Measurements from ENCODE around the gene ENSA. TPM values are rescaled to one million over a fixed set of nuclear protein-coding genes. Genes with fewer than 3 reads are reported as not detected.
A peak's percentile ranks its signal among the peaks of the same experiment; 100 is the strongest.
"Not testable (repeated sequence)": the region's sequence is repeated elsewhere in the genome, so short reads cannot be mapped to it uniquely, and the experiment has no call there.

ENSA gene
- total and polyA plus RNA-seq, 3 donors from 2014 or later = 76.5 to 104 (median 84.5) TPM

- intact Hi-C loops (cut with DNase I; ENCODE audit: low total_unique reads) = no loop called here
- no peak overlapping the region for H3K4me3 ChIP-seq
- H3K27ac ChIP-seq = no peak overlapping the region
- H3K36me3 ChIP-seq (ENCODE audit: low read depth, missing control alignments) = no peaks in the 10 kb centered on the region
- H3K27me3 ChIP-seq = no peaks in the 10 kb centered on the region
- DNase-seq = no peak
- TF ChIP-seq CTCF (IDR thresholded peaks at IDR 0.05) (no peak), POLR2A (IDR thresholded peaks at IDR 0.05) (no peak)
- no peaks in the 10 kb centered on the region for H3K9me3 ChIP-seq
- no peaks in the 10 kb centered on the region for H3K4me1 ChIP-seq
- 82 to 83% methylated on average over 3 of the region's 3 CpGs for WGBS, 2 donors
Observed at GRCh38 chr1:150596976-150597375, 32.4 kb downstream of the ENSA start.

- no peak overlapping the region for H3K4me3 ChIP-seq
- no peaks in the 10 kb centered on the region for H3K36me3 ChIP-seq (ENCODE audit: low read depth, missing control alignments)
- H3K27ac ChIP-seq = no peak overlapping the region
- WGBS, 2 donors = 82 to 93% methylated on average over 7 of the region's 7 CpGs
- no peaks in the 10 kb centered on the region for H3K9me3 ChIP-seq
- intact Hi-C loops (cut with DNase I; ENCODE audit: low total_unique reads) = no loop called here
- no peaks in the 10 kb centered on the region for H3K4me1 ChIP-seq
- no peak for DNase-seq
- no peak for TF ChIP-seq CTCF (IDR thresholded peaks at IDR 0.05)
- no peaks in the 10 kb centered on the region for H3K27me3 ChIP-seq
Observed at GRCh38 chr1:150596095-150596892, 33.1 kb downstream of the ENSA start.

- no peak overlapping the region for H3K4me3 ChIP-seq
- no peaks in the 10 kb centered on the region for H3K27me3 ChIP-seq
- H3K36me3 ChIP-seq (ENCODE audit: low read depth, missing control alignments) = no peaks in the 10 kb centered on the region
- TF ChIP-seq POLR2A (IDR thresholded peaks at IDR 0.05) = no peak
- TF ChIP-seq CTCF (IDR thresholded peaks at IDR 0.05) = no peak
- no peak for DNase-seq
- H3K9me3 ChIP-seq = no peaks in the 10 kb centered on the region
- H3K27ac ChIP-seq = peak overlapping the region in 1 of 2 donors; percentile 55
- WGBS, 2 donors = 73 to 93% methylated on average over 2 of the region's 2 CpGs
- intact Hi-C loops (cut with DNase I; ENCODE audit: low total_unique reads) = no loop called here
- H3K4me1 ChIP-seq = peaks cover 9% of the 10 kb centered on the region
Observed at GRCh38 chr1:150582371-150582770, 47.0 kb downstream of the ENSA start.

- H3K27ac ChIP-seq = peak overlapping the region in 1 of 2 donors; percentile 55
- DNase-seq; intact Hi-C loops (cut with DNase I; ENCODE audit: low total_unique reads); H3K4me3 ChIP-seq; H3K9me3 ChIP-seq; H3K27me3 ChIP-seq; H3K4me1 ChIP-seq; H3K36me3 ChIP-seq (ENCODE audit: low read depth, missing control alignments): not testable (repeated sequence)
- WGBS, 2 donors = 97 to 98% methylated on average over 14 of the region's 14 CpGs
Observed at GRCh38 chr1:150581962-150582361, 47.5 kb downstream of the ENSA start.

GRCh38 chr1:150581437-150581836, 48.0 kb downstream of the ENSA start:
- 97 to 98% methylated on average over 7 of the region's 7 CpGs for WGBS, 2 donors
- H3K27ac ChIP-seq; H3K4me3 ChIP-seq; DNase-seq; H3K27me3 ChIP-seq; H3K9me3 ChIP-seq; H3K4me1 ChIP-seq; H3K36me3 ChIP-seq (ENCODE audit: low read depth, missing control alignments); intact Hi-C loops (cut with DNase I; ENCODE audit: low total_unique reads): not testable (repeated sequence)

- H3K36me3 ChIP-seq (ENCODE audit: low read depth, missing control alignments); H3K9me3 ChIP-seq; H3K27ac ChIP-seq; H3K4me1 ChIP-seq; DNase-seq; H3K4me3 ChIP-seq; intact Hi-C loops (cut with DNase I; ENCODE audit: low total_unique reads); H3K27me3 ChIP-seq: not testable (repeated sequence)
- WGBS, 2 donors = 79 to 90% methylated on average over 3 of the region's 3 CpGs
Observed at GRCh38 chr1:150580966-150581365, 48.4 kb downstream of the ENSA start.

Measured in testis (tissue), 3 donors.